GM12878 (cell line): ENCODE data around the gene EEFSEC. TPM values are rescaled to one million over a fixed set of nuclear protein-coding genes. Genes with fewer than 3 reads are reported as not detected.
A peak's percentile ranks its signal among the peaks of the same experiment; 100 is the strongest.

ENCODE experiments used
- CUX1 ChIP-seq: IDR thresholded peaks from 2 replicates; pipeline ENCODE4 v1.6.1; 2012; ENCODE audit warnings: improper control_type of control experiment, low read depth, low read length; ENCODE audit not compliant: insufficient replicate concordance
- EGR1 ChIP-seq, 2 experiments: IDR thresholded peaks; 1 replicate in 1 of 2; 2 replicates in 1 of 2; pipeline ENCODE4 v1.6.1; 2011 to 2012; ENCODE audit warnings: low read depth in 2 of 2, low read length in 2 of 2, borderline replicate concordance in 1 of 2, mild to moderate bottlenecking in 1 of 2, moderate library complexity in 1 of 2
- FOS ChIP-seq: IDR thresholded peaks from 3 replicates; pipeline ENCODE4 v1.6.1; 2011; ENCODE audit warnings: borderline replicate concordance; ENCODE audit not compliant: insufficient read length; ENCODE audit errors: extremely low read depth
- HDAC6 ChIP-seq: fragments of 200-600 bp; sonication (generic); IDR thresholded peaks from one replicate; pipeline ENCODE4 v1.8.0; 2017; ENCODE audit warnings: antibody characterized with exemption; ENCODE audit not compliant: unreplicated experiment
- IKZF1 ChIP-seq: fragments of 450-650 bp; conservative IDR thresholded peaks from 2 replicates; pipeline ENCODE4 v1.6.1; 2017; ENCODE audit warnings: antibody characterized with exemption, mild to moderate bottlenecking
- MLLT1 ChIP-seq: fragments of 450-650 bp; IDR thresholded peaks from 2 replicates; pipeline ENCODE4 v1.6.1; 2016; ENCODE audit warnings: mild to moderate bottlenecking
- NKRF ChIP-seq: fragments of 450-650 bp; conservative IDR thresholded peaks from 2 replicates; pipeline ENCODE4 v1.6.1; 2017; ENCODE audit warnings: mild to moderate bottlenecking, moderate library complexity
- RAD21 ChIP-seq: IDR thresholded peaks from 2 replicates; pipeline ENCODE4 v1.6.1; 2011; ENCODE audit warnings: mild to moderate bottlenecking, low read depth, low read length, moderate library complexity; ENCODE audit not compliant: insufficient read depth
- RAD51 ChIP-seq: fragments of 450-650 bp; IDR thresholded peaks from 2 replicates; pipeline ENCODE4 v1.6.1; 2016; ENCODE audit warnings: moderate library complexity, mild to moderate bottlenecking, inconsistent platforms
- RELA ChIP-seq: fragments of 450-650 bp; IDR thresholded peaks from 2 replicates; pipeline ENCODE4 v1.8.0; 2014; ENCODE audit warnings: borderline replicate concordance; ENCODE audit not compliant: partially characterized antibody
- SKIL ChIP-seq: fragments of 450-650 bp; IDR thresholded peaks from 2 replicates; pipeline ENCODE4 v1.6.1; 2017; ENCODE audit warnings: mild to moderate bottlenecking, low read depth, inconsistent platforms; ENCODE audit not compliant: poor library complexity, severe bottlenecking
- ZBTB11 ChIP-seq: fragments of 450-650 bp; formaldehyde crosslinking; IDR thresholded peaks from 2 replicates; pipeline ENCODE4 v1.5.0; 2022; ENCODE audit warnings: mild to moderate bottlenecking, missing genetic modification characterization
- polyA plus RNA-seq, 11 experiments: library from polyadenylated mRNA; depleted of rRNA in 4 of 11; unstranded in 6 of 11; stranded (reverse) in 5 of 11; fragments of >200 nt; fragmentation: Nextera tagmentation in 4 of 11; fragmentation: Illumina TruSeq in 1 of 11; extraction: Ambion mirVana in 4 of 11; extraction: Trizol in 1 of 11; gene quantifications; 1 replicate in 1 of 11; 2 replicates in 10 of 11; pipeline versions ENCODE4 v1.2.1 to v1.2.3, GENCODE V29; 2011 to 2016; ENCODE audit warnings: inconsistent platforms in 2 of 11, missing spikeins in 2 of 11, low read depth in 1 of 11
- total RNA-seq, 4 experiments: library from RNA; depleted of rRNA in 3 of 4; stranded (reverse); fragments of >200 nt in 3 of 4; fragmentation: Illumina TruSeq in 1 of 4; extraction: Trizol in 1 of 4; gene quantifications; 2 replicates each; pipeline versions ENCODE4 v1.2.1 to v1.2.3, GENCODE V29; 2013 to 2021

EEFSEC gene
- total and polyA plus RNA-seq, 10 of the 15 experiments (the other 5 are each of a cell fraction or from before 2014, with no cell fraction given) = 0.29 to 29.1 (median 16.1) TPM

GRCh38 chr3:128426128-128426921 is 273.0 kb downstream of the EEFSEC start (continued):
- TF ChIP-seq SKIL (no peak), NKRF (no peak), HDAC6 (no peak), CUX1 (no peak), RAD21 (peak; percentile 93), FOS (no peak), RELA (peak; percentile 25), MLLT1 (no peak), RAD51 (no peak), ZBTB11 (no peak), EGR1 (IDR thresholded peaks at IDR 0.05; ENCODE audit: borderline replicate concordance in 1 of 2, low read depth in 2 of 2, low read length in 2 of 2) (peak in 1 of 2 experiments; percentile 40; a peak in 1 of 3 replicates), IKZF1 (peak; percentile 44)
